RWPE2 (cell line): ENCODE data around the gene MTR.

Experiments used
- ATAC-seq: fragments of 200-7000 bp; cut with Tn5 transposase; 3 replicates; pipeline ENCODE4 v1.9.1; 2021; ENCODE audit warnings: low read depth
- DNase-seq: peaks from one replicate; pipeline ENCODE4 v3.0.0-alpha.2; 2020; ENCODE audit warnings: low spot score
- H3K27ac ChIP-seq: fragments of 450-650 bp; 2 replicates; pipeline ENCODE4 v1.5.1; 2017; ENCODE audit warnings: mild to moderate bottlenecking; ENCODE audit not compliant: poor library complexity, severe bottlenecking
- H3K27me3 ChIP-seq: fragments of 250-450 bp; sonication (Bioruptor Pico); 2 replicates; pipeline ENCODE4 v1.5.1; 2021; ENCODE audit warnings: mild to moderate bottlenecking, moderate library complexity; ENCODE audit not compliant: insufficient read depth, poor library complexity, severe bottlenecking
- H3K36me3 ChIP-seq: fragments of 250-450 bp; sonication (Bioruptor Pico); 2 replicates; pipeline ENCODE4 v1.5.1; 2020; ENCODE audit warnings: low read depth, mild to moderate bottlenecking, moderate library complexity
- H3K4me1 ChIP-seq: fragments of 250-450 bp; sonication (Bioruptor Pico); 2 replicates; pipeline ENCODE4 v1.5.1; 2021; ENCODE audit warnings: mild to moderate bottlenecking, moderate library complexity; ENCODE audit not compliant: insufficient read depth, poor library complexity, severe bottlenecking
- H3K4me3 ChIP-seq: fragments of 250-450 bp; sonication (Bioruptor Pico); 2 replicates; pipeline ENCODE4 v1.5.1; 2021; ENCODE audit warnings: mild to moderate bottlenecking, moderate library complexity; ENCODE audit not compliant: severe bottlenecking
- H3K9me3 ChIP-seq: fragments of 250-450 bp; sonication (Bioruptor Pico); 2 replicates; pipeline ENCODE4 v1.5.1; 2021; ENCODE audit warnings: mild to moderate bottlenecking, moderate library complexity; ENCODE audit not compliant: severe bottlenecking
- CTCF ChIP-seq: fragments of 450-650 bp; IDR thresholded peaks from one replicate; pipeline ENCODE4 v1.5.1; 2017; ENCODE audit warnings: mild to moderate bottlenecking, moderate library complexity; ENCODE audit not compliant: poor library complexity, severe bottlenecking

MTR gene

GRCh38 chr1:236944556-236944955 lies 149.5 kb downstream of the MTR start:
- H3K4me1 ChIP-seq, result no peaks in the 10 kb centered on the region
- no peak overlapping the region for H3K27ac ChIP-seq
- no peak for DNase-seq
- no peak for ATAC-seq
- H3K9me3 ChIP-seq, result no peaks in the 10 kb centered on the region
- TF ChIP-seq CTCF, result no peak
- no peak overlapping the region for H3K4me3 ChIP-seq
- H3K27me3 ChIP-seq, result no peaks in the 10 kb centered on the region
- no peaks in the 10 kb centered on the region for H3K36me3 ChIP-seq

GRCh38 chr1:236945002-236945401 lies 149.9 kb downstream of the MTR start:
- H3K27me3 ChIP-seq, result no peaks in the 10 kb centered on the region
- no peaks in the 10 kb centered on the region for H3K36me3 ChIP-seq
- no peaks in the 10 kb centered on the region for H3K4me1 ChIP-seq
- H3K27ac ChIP-seq, result no peak overlapping the region
- no peak for ATAC-seq
- H3K9me3 ChIP-seq, result no peaks in the 10 kb centered on the region
- no peak for DNase-seq
- H3K4me3 ChIP-seq, result no peak overlapping the region
- TF ChIP-seq CTCF, result no peak

- no peak overlapping the region for H3K4me3 ChIP-seq
- H3K27me3 ChIP-seq, result no peaks in the 10 kb centered on the region
- no peak overlapping the region for H3K27ac ChIP-seq
- ATAC-seq (no peak), DNase-seq (no peak)
- no peaks in the 10 kb centered on the region for H3K36me3 ChIP-seq
- H3K4me1 ChIP-seq, result no peaks in the 10 kb centered on the region
- no peaks in the 10 kb centered on the region for H3K9me3 ChIP-seq
- TF ChIP-seq CTCF, result no peak
These were observed 152.7 kb downstream of the MTR start for GRCh38 chr1:236947794-236948193.

GRCh38 chr1:236948381-236948780 lies 153.3 kb downstream of the MTR start:
- ATAC-seq (no peak), DNase-seq (no peak)
- Histone ChIP-seq H3K27ac (no peak overlapping the region), H3K4me3 (no peak overlapping the region), H3K36me3 (no peaks in the 10 kb centered on the region), H3K27me3 (no peaks in the 10 kb centered on the region), H3K4me1 (no peaks in the 10 kb centered on the region), H3K9me3 (no peaks in the 10 kb centered on the region)
- TF ChIP-seq CTCF, result no peak

- TF ChIP-seq CTCF, result no peak
- no peak for DNase-seq
- Histone ChIP-seq H3K9me3 (no peaks in the 10 kb centered on the region), H3K4me3 (no peak overlapping the region), H3K27me3 (no peaks in the 10 kb centered on the region), H3K36me3 (no peaks in the 10 kb centered on the region), H3K4me1 (no peaks in the 10 kb centered on the region), H3K27ac (no peak overlapping the region)
- ATAC-seq, result no peak
These were observed 153.9 kb downstream of the MTR start for GRCh38 chr1:236948996-236949395.
